GM19328 (cell line): ENCODE measurements around the gene SGPL1.
"Not testable (repeated sequence)": the region's sequence is repeated elsewhere in the genome, so short reads cannot be mapped to it uniquely, and the experiment has no call there.

Source experiments
- ATAC-seq: cut with Tn5 transposase; IDR thresholded peaks from one replicate; pipeline ENCODE4 v1.9.1; 2021; ENCODE audit warnings: mild to moderate bottlenecking, moderate library complexity; ENCODE audit not compliant: unreplicated experiment

SGPL1 gene

GRCh38 chr10:70917635-70918034 lies 101.9 kb downstream of the SGPL1 start:
- no peak for ATAC-seq

GRCh38 chr10:70918851-70919530 lies 103.2 kb downstream of the SGPL1 start:
- no peak for ATAC-seq

- not testable (repeated sequence) for ATAC-seq
Measured at GRCh38 chr10:70919906-70920305, 104.2 kb downstream of the SGPL1 start.

- no peak for ATAC-seq
Measured at GRCh38 chr10:70920519-70920918, 104.8 kb downstream of the SGPL1 start.

DNA sequence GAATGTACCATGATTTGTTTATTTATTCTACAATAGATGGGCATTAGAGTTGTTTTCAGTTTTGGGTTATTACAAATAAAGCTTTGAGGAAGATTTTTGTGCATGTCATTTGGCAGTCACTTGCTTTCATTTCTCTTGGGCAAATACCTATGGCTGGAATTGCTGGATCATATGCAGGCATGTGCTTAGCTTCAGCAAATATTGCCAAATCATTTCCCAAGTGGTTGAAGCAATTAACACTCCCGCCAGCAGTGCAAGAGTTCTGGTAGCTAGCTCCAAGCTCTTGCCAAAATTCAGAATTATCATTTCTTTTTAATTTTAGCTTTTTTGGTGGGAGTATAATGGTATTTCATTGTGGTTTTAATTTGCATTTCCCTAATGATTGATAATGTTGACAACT lies 105.5 kb downstream of the SGPL1 start:
- ATAC-seq, result no peak

DNA sequence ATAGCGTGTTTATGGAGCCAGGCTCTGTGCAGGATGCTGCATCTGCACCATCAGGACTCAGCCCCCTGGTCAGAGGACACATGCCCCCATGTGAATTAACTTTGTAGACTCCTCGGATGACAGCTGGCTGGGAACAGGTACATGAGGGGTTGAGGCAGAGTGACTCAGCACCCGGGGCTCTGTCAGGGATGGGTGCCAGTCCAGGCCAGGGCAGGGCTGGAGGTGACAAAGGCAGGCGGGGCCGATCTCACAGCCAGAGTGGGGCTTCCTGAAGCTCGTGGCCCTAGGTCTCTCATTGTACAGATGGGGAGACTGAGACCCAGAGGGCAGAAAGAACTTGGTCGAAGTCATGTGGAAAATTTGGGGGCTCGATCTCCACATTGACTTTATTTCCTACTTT lies 107.9 kb downstream of the SGPL1 start:
- no peak for ATAC-seq

- no peak for ATAC-seq
Measured at GRCh38 chr10:70925377-70926225, 109.9 kb downstream of the SGPL1 start.

DNA sequence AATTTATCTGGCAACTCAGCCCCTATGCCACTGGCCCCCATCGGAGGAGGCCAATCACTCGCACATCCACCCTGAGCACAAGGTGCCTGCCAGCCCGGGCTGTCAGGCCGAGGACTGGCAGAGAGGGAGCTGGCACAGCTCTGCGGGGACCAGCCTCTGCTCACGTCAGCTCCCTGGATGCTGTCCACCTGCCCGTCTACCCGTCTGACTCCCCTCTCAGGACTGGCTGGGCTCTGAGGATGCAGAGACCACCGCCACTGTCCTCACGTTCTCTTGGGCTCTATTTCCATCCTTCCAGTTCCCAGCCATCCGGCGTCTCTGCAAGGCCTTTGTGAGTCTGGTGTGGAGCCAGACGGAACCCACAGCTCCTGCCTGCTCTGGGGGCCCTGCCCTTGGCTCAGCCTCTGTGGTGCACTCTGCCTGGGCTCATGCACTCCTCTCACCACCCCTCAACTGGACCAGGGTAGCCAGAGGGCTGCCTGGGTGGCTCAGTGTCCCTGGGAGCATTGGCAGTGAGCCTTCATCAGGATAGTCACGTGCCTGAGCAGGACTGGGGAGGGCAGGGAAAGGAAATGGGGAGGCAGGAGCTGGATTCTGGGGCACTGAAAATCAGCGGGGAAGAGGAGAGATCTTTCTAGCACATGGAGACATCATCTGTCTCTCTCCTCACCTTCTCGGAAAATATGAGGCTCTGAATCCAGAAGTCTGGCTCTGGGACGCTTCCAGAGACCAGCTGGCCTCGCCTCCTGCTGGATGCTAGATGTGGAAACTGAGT lies 110.7 kb downstream of the SGPL1 start:
- ATAC-seq, result no peak

- no peak for ATAC-seq
Measured at GRCh38 chr10:70927189-70927943, 111.6 kb downstream of the SGPL1 start.

DNA sequence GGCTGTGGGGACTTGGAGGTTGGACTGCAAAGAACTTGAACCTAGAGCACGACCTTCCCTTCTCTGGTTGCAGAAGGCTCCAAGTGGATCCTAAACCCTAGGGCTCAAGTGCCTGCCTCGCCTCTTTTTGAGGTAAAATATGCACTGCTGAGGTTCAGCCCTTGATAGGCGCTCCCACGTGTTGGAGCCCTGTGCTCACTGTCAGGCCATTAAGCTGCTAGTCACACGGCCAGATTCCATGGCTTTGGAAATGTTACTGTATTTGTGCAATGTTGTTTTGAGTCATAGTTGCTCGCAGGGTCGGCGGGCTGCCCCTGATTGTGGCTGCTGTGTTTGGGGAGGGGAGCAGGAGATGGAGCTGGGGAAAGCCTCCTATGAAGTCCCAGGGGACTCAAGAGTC lies 112.4 kb downstream of the SGPL1 start:
- no peak for ATAC-seq

GRCh38 chr10:70930263-70931000 lies 114.7 kb downstream of the SGPL1 start:
- ATAC-seq, result no peak
